GM12864 (cell line): ENCODE data around the gene CPXM2.

Source experiments
- DNase-seq: peaks from one replicate; pipeline ENCODE4 v3.0.0-alpha.2; 2011; ENCODE audit warnings: low read depth
- H3K4me3 ChIP-seq: 2 replicates; pipeline ENCODE4 v1.5.1; 2011; ENCODE audit warnings: mild to moderate bottlenecking, low read depth, low read length, control low read depth
- TF ChIP-seq, protein P1 (sequence below): IDR thresholded peaks from 2 replicates; pipeline ENCODE4 v1.5.1; 2011; ENCODE audit warnings: low read depth, mild to moderate bottlenecking, moderate library complexity, low read length, control low read depth, inconsistent platforms; ENCODE audit errors: missing control alignments

The CPXM2 gene

DNA sequence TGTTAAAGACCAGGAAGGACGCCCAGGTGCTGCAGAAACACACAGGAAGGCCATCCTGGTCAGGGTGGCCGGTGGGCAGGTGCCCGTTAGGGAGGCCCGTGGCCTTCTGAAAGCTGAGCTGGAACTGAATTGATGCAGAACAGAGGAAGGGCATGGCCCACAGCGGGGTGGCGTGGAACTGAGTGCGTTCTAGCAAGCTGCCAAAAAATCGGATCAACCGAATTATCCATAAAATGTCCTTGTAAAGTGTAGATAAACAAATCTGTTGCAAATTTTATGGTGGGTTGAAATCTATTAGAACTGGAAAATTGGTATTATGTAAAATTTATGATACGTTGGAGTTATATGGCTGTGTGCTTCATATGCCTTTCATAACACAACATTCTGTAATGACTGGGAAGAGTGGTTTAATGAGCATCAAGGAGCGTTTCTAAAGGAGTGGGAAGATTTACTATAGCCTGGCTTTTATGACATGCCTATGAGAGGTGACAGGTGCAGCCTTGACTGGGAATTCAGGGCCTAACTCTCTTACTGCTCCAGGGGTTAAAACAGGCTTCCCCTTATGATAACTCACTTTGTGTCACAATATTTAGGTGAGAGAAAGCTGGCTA is 117.4 kb downstream of the CPXM2 start:
- H3K4me3 ChIP-seq = no peak overlapping the region
- no peak for DNase-seq
- TF ChIP-seq, protein P1, sequence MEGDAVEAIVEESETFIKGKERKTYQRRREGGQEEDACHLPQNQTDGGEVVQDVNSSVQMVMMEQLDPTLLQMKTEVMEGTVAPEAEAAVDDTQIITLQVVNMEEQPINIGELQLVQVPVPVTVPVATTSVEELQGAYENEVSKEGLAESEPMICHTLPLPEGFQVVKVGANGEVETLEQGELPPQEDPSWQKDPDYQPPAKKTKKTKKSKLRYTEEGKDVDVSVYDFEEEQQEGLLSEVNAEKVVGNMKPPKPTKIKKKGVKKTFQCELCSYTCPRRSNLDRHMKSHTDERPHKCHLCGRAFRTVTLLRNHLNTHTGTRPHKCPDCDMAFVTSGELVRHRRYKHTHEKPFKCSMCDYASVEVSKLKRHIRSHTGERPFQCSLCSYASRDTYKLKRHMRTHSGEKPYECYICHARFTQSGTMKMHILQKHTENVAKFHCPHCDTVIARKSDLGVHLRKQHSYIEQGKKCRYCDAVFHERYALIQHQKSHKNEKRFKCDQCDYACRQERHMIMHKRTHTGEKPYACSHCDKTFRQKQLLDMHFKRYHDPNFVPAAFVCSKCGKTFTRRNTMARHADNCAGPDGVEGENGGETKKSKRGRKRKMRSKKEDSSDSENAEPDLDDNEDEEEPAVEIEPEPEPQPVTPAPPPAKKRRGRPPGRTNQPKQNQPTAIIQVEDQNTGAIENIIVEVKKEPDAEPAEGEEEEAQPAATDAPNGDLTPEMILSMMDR = no peak

DNA sequence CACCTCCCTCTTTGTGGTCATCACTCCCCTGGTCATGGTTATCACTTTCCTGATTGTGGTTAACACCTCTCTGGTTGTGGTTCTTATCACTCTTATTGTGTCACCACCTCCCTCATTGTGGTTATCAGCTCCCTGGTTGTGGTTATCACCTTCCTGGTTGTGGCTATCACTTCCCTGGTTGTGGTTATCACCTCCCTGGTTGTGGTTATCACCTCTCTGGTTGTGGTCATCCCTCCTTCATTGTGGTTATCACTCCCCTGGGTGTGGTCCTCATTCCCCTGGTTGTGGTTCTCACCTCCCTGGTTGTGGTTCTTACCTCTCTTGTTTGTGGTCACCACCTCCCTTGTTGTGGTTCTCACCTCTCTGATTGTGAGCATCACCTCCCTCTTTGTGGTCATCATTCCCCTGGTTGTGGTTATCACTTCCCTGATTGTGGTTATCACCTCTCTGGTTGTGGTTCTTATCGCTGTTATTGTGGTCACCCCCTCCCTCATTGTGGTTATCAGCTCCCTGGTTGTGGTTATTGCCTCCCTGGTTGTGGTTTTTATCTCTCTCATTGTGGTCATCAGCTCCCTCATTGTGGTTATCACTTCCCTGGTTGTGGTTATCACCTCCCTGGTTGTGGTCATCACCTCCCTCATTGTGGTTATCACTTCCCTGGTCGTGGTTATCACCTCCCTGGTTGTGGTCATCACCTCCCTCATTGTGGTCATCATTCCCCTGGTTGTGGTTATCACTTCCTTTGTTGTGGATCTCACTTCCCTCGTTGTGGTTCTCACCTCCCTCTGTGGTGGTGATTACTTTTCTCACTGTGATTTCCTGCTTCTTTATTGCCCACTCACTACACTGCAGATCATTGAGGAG is 118.7 kb downstream of the CPXM2 start:
- TF ChIP-seq, protein P1 = no peak
- no peak for DNase-seq
- H3K4me3 ChIP-seq = no peak overlapping the region

DNA sequence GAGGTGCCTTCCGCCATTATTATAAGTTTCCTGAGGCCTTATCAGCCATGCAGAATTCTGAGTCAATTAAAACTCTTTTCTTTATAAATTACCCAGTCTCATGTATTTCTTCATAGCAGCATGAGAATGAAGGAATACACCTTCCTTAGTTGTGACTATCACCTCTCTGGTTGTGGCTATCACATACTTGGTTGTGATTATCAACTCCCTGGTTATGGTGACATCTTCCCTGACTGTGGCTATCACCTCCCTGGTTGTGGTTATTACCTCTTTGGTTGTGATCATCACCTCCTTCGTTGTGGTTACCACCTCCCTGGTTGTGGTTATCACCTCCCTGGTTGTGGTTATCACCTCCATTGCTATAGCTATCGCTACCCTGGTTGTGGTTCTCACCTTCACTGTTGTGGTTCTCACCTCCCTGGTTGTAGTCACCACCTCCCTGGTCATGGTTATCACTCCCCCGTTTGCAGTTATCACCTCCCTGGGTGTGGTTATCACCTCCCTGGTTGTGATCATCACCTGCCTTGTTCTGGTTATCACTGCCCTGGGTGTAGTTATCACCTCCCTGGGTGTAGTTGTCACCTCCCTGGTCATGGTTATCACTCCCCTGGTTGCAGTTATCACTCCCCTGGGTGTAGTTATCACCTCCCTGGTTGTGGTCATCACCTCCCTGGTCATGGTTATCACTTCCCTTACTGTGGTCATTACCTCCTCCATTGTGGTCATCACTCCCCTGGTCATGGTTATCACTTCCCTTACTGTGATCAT is 119.5 kb downstream of the CPXM2 start:
- no peak for DNase-seq
- H3K4me3 ChIP-seq = no peak overlapping the region
- TF ChIP-seq, protein P1 = no peak

DNA sequence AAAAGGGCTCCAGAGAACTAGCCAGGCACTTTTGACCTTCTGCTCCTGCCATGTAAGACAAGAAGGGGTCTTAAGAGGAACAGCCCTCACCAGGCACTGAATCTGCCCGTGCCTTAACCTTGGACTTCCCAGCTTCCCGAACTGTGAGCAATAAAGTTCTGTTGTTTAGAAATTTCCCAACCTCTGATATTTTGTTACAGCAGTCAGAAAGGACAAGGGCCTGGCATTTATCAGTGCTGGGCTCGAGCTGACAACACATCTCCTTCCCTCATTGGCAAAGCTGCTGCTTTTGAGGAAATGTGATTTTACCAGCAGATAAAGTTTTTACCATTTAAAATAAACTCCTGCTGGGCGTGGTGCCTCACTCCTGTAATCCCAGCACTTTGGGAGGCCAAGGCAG is 122.0 kb downstream of the CPXM2 start:
- H3K4me3 ChIP-seq = no peak overlapping the region
- TF ChIP-seq, protein P1 = no peak
- DNase-seq = no peak

DNA sequence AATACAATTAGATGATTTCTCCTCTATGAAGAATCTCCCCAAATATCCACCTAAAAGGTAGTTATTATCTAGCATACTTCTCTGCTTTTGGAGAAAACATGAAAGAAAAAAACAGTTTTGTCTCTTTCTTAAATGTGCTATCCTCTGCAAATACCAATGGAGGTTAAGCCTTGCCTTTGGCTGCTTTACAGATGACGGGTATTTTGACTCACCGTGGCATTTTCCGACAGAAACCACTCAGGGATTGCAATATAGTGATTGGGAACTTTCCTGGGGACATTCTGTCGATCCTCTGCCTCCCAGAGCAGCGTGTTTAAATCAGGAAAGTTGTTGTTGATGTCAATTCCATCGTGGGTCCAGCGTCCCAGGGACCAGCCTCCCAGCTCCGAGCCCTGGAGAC is 124.8 kb downstream of the CPXM2 start:
- TF ChIP-seq, protein P1 = no peak
- DNase-seq = no peak

DNA sequence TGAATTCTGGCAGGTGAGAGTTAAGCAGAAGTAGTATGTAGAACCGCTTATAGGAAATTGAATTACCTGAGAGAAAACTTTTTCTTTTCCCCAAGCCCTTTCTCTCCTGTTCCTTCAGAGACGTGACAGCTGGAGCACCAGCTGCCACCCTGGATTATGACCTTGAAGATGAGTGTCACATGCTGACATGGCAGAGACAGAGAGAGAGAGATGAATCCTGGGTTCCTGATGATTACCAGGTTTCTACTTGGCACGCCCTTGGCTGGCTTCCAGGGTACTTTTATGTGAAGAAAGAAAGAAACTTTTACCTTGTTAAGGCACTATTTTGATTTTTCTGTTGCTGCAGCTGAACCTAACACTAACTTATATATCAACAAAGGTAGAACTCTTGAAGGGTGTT is 125.6 kb downstream of the CPXM2 start:
- H3K4me3 ChIP-seq = no peak overlapping the region
- DNase-seq = no peak
- TF ChIP-seq, protein P1 = no peak

More for the DNA sequence above, 124.8 kb downstream of the CPXM2 start:
- no peak overlapping the region for H3K4me3 ChIP-seq
